H1 (cell line): ENCODE results near the gene PFKFB3. TPM values are rescaled to one million over a fixed set of nuclear protein-coding genes. Genes with fewer than 3 reads are reported as not detected.

Experiments used
- CTCF ChIA-PET: fragments of 300-600 bp; sonication (Branson Sonifier 250); formaldehyde crosslinking; loops from one replicate; lab custom pipeline; 2021; ENCODE audit not compliant: partially characterized antibody; lab: Charles Lee
- POLR2A ChIA-PET: fragments of 300-600 bp; sonication (Branson Sonifier 250); formaldehyde crosslinking; loops from one replicate; lab custom pipeline; 2021; ENCODE audit warnings: inconsistent platforms; ENCODE audit not compliant: partially characterized antibody; lab: Charles Lee
- DNase-seq, 2 experiments: peaks; one replicate each; pipeline versions ENCODE4 v3.0.0 to v3.0.0-alpha.2; 2010 to 2022; ENCODE audit warnings: low spot score in 2 of 2, low read depth in 1 of 2, mixed read lengths in 1 of 2
- FAIRE-seq: peaks from 2 replicates; lab custom pipeline; 2011; peaks lifted over from hg19 to GRCh38; lab: Jason Lieb, UNC
- H2AFZ ChIP-seq: 2 replicates; pipeline ENCODE4 v1.8.1; 2012; ENCODE audit warnings: low read length, inconsistent platforms
- H2AK5ac ChIP-seq: 2 replicates; pipeline ENCODE4 v1.6.1; 2013; ENCODE audit warnings: low read depth, low read length
- H2BK120ac ChIP-seq: replicated peaks from 2 replicates; pipeline ENCODE3; 2013; ENCODE audit warnings: low read depth, low read length, inconsistent platforms
- H2BK12ac ChIP-seq: 2 replicates; pipeline ENCODE4 v1.6.1; 2013; ENCODE audit warnings: low read depth, low read length
- H2BK15ac ChIP-seq: 2 replicates; pipeline ENCODE4 v1.6.1; 2013; ENCODE audit warnings: low read length
- H2BK20ac ChIP-seq: 2 replicates; pipeline ENCODE4 v1.6.1; 2013; ENCODE audit warnings: low read length
- H2BK5ac ChIP-seq: 2 replicates; pipeline ENCODE4 v1.6.1; 2013; ENCODE audit warnings: low read depth, low read length
- H3K14ac ChIP-seq: 2 replicates; pipeline ENCODE4 v1.6.1; 2013; ENCODE audit warnings: inconsistent platforms; ENCODE audit not compliant: insufficient read length
- H3K18ac ChIP-seq: 2 replicates; pipeline ENCODE4 v1.6.1; 2013; ENCODE audit warnings: low read length; ENCODE audit errors: extremely low read depth
- H3K23ac ChIP-seq: 2 replicates; pipeline ENCODE4 v1.6.1; 2013; ENCODE audit warnings: inconsistent platforms; ENCODE audit not compliant: insufficient read length
- H3K23me2 ChIP-seq: 2 replicates; pipeline ENCODE4 v1.6.1; 2013; ENCODE audit warnings: low read depth, low read length
- H3K27ac ChIP-seq: 2 replicates; pipeline ENCODE4 v1.6.1; 2011; ENCODE audit warnings: low read depth, low read length, inconsistent platforms
- H3K27me3 ChIP-seq, 4 experiments: replicated peaks in 1 of 4; 1 replicate in 1 of 4; 2 replicates in 3 of 4; pipeline versions ENCODE4 v1.6.1 to v1.8.1; 2011 to 2013; ENCODE audit warnings: low read length in 3 of 4, mild to moderate bottlenecking in 3 of 4, inconsistent platforms in 2 of 4, mixed read lengths in 2 of 4, moderate library complexity in 1 of 4; ENCODE audit not compliant: control insufficient read depth in 3 of 4, insufficient read depth in 3 of 4; ENCODE audit errors: extremely low read depth in 1 of 4
- H3K36me3 ChIP-seq, 4 experiments: 2 replicates each; pipeline versions ENCODE4 v1.6.1 to v1.8.1; 2011 to 2013; ENCODE audit warnings: mild to moderate bottlenecking in 4 of 4, low read length in 3 of 4, moderate library complexity in 2 of 4, control low read depth in 1 of 4, inconsistent platforms in 1 of 4; ENCODE audit not compliant: insufficient read depth in 4 of 4, control insufficient read depth in 2 of 4
- H3K4ac ChIP-seq: replicated peaks from 2 replicates; pipeline ENCODE3; 2013; ENCODE audit warnings: low read length, low read depth, mixed read lengths, inconsistent platforms; ENCODE audit not compliant: insufficient read length
- H3K4me1 ChIP-seq, 4 experiments: replicated peaks in 1 of 4; 1 replicate in 1 of 4; 2 replicates in 3 of 4; pipeline versions ENCODE4 v1.6.1 to v1.8.1; 2011 to 2013; ENCODE audit warnings: low read length in 3 of 4, inconsistent platforms in 2 of 4, mixed read lengths in 1 of 4; ENCODE audit not compliant: insufficient read depth in 4 of 4, control insufficient read depth in 3 of 4
- H3K4me2 ChIP-seq, 2 experiments: 2 replicates each; pipeline versions ENCODE4 v1.6.1 to v1.8.1; 2011 to 2013; ENCODE audit warnings: low read depth in 2 of 2, low read length in 2 of 2, control low read depth in 1 of 2, inconsistent platforms in 1 of 2, mild to moderate bottlenecking in 1 of 2; ENCODE audit not compliant: insufficient read depth in 1 of 2
- H3K4me3 ChIP-seq, 4 experiments: fragments of 200-600, 300-600 bp in 1 of 4; sonication (generic), shearing (Covaris generic), sonication (Bioruptor Twin) in 1 of 4; 2 replicates each; pipeline versions ENCODE4 v1.5.1 to v1.8.1; 2011 to 2016; ENCODE audit warnings: low read length in 4 of 4, low read depth in 3 of 4, control low read depth in 2 of 4, inconsistent platforms in 2 of 4, mild to moderate bottlenecking in 2 of 4, mixed read lengths in 1 of 4, moderate library complexity in 1 of 4; ENCODE audit not compliant: insufficient read depth in 2 of 4; ENCODE audit errors: extremely low read depth in 1 of 4
- H3K56ac ChIP-seq: replicated peaks from 2 replicates; pipeline ENCODE3; 2013; ENCODE audit warnings: low read depth, mild to moderate bottlenecking, mixed read lengths, low read length, inconsistent platforms; ENCODE audit not compliant: insufficient read length
- H3K79me1 ChIP-seq: 2 replicates; pipeline ENCODE4 v1.6.1; 2013; ENCODE audit warnings: low read depth, low read length, control low read depth
- H3K79me2 ChIP-seq, 2 experiments: 2 replicates each; pipeline versions ENCODE4 v1.6.1 to v1.8.1; 2012 to 2013; ENCODE audit warnings: low read length in 2 of 2, mild to moderate bottlenecking in 2 of 2, inconsistent platforms in 1 of 2; ENCODE audit not compliant: insufficient read depth in 2 of 2, control insufficient read depth in 1 of 2
- H3K9ac ChIP-seq, 4 experiments: replicated peaks in 1 of 4; 1 replicate in 1 of 4; 2 replicates in 3 of 4; pipeline versions ENCODE4 v1.6.1 to v1.8.1; 2011 to 2013; ENCODE audit warnings: low read depth in 3 of 4, low read length in 3 of 4, control low read depth in 2 of 4, mild to moderate bottlenecking in 2 of 4, moderate library complexity in 2 of 4, inconsistent platforms in 1 of 4; ENCODE audit errors: extremely low read depth in 1 of 4
- H3K9me3 ChIP-seq, 2 experiments: 2 replicates each; pipeline versions ENCODE4 v1.6.1 to v1.8.1; 2012 to 2013; ENCODE audit warnings: mild to moderate bottlenecking in 2 of 2, moderate library complexity in 2 of 2, control low read depth in 1 of 2, inconsistent platforms in 1 of 2, low read depth in 1 of 2, low read length in 1 of 2, mixed read lengths in 1 of 2; ENCODE audit not compliant: insufficient read depth in 2 of 2
- H4K20me1 ChIP-seq, 2 experiments: replicated peaks in 1 of 2; 2 replicates each; pipeline versions ENCODE3 to v1.8.1; 2011 to 2013; ENCODE audit warnings: inconsistent platforms in 2 of 2, low read length in 2 of 2, mild to moderate bottlenecking in 1 of 2; ENCODE audit not compliant: insufficient read depth in 2 of 2, control insufficient read depth in 1 of 2
- H4K5ac ChIP-seq: 2 replicates; pipeline ENCODE4 v1.6.1; 2013; ENCODE audit warnings: low read length, low read depth, mixed read lengths, inconsistent platforms; ENCODE audit not compliant: insufficient read length
- H4K8ac ChIP-seq: 2 replicates; pipeline ENCODE4 v1.8.0; 2013; ENCODE audit warnings: mild to moderate bottlenecking, moderate library complexity, low read length, inconsistent platforms; ENCODE audit not compliant: insufficient read depth; ENCODE audit errors: extremely low read depth
- H4K91ac ChIP-seq: replicated peaks from 2 replicates; pipeline ENCODE3; 2013; ENCODE audit warnings: low read length, mixed read lengths, inconsistent platforms; ENCODE audit not compliant: insufficient read length
- ATF2 ChIP-seq: IDR thresholded peaks from 2 replicates; pipeline ENCODE4 v1.6.1; 2012; ENCODE audit warnings: low read length, inconsistent platforms
- CTCF ChIP-seq, 3 experiments: IDR thresholded peaks; 1 replicate in 2 of 3; 2 replicates in 1 of 3; pipeline versions ENCODE4 v1.5.1 to v1.6.1; 2011; ENCODE audit warnings: low read length in 3 of 3, mild to moderate bottlenecking in 3 of 3, inconsistent platforms in 2 of 3, low read depth in 1 of 3, moderate library complexity in 1 of 3; ENCODE audit not compliant: insufficient read depth in 1 of 3; ENCODE audit errors: control extremely low read depth in 1 of 3
- EP300 ChIP-seq, 2 experiments: IDR thresholded peaks; 1 replicate in 1 of 2; 2 replicates in 1 of 2; pipeline ENCODE4 v1.6.1; 2011 to 2012; ENCODE audit warnings: low read depth in 2 of 2, low read length in 2 of 2, mild to moderate bottlenecking in 2 of 2, borderline replicate concordance in 1 of 2, inconsistent platforms in 1 of 2, moderate library complexity in 1 of 2
- JUND ChIP-seq: IDR thresholded peaks from 2 replicates; pipeline ENCODE4 v1.6.1; 2011; ENCODE audit warnings: mild to moderate bottlenecking, improper control_type of control experiment, low read length
- KDM4A ChIP-seq: IDR thresholded peaks from one replicate; pipeline ENCODE4 v1.7.1; 2012; ENCODE audit warnings: low read depth, mild to moderate bottlenecking, moderate library complexity, low read length, inconsistent platforms; ENCODE audit not compliant: severe bottlenecking
- SP2 ChIP-seq: IDR thresholded peaks from 2 replicates; pipeline ENCODE4 v1.6.1; 2012; ENCODE audit warnings: mild to moderate bottlenecking, low read length, inconsistent platforms
- WGBS, 2 experiments: shearing (Covaris generic) in 1 of 2; methylation state at CpG; one replicate each; pipeline versions ENCODE4 v1.1.6 to v1.1.7; 2013 to 2015; ENCODE audit warnings: low lambda C conversion rate in 2 of 2, mixed read lengths in 2 of 2, inconsistent platforms in 1 of 2, low coverage in 1 of 2, missing lambda C conversion rate in 1 of 2; ENCODE audit not compliant: insufficient replicate concordance in 2 of 2, insufficient coverage in 1 of 2, insufficient read length in 1 of 2; ENCODE audit errors: extremely low coverage in 1 of 2, missing lambda C conversion rate in 1 of 2; 5-methylcytosine and 5-hydroxymethylcytosine counted together
- polyA plus RNA-seq, 7 experiments: library from polyadenylated mRNA; depleted of rRNA in 3 of 7; stranded (reverse) in 5 of 7; unstranded in 2 of 7; fragments of >200 nt in 5 of 7; fragments of 200-250 nt in 2 of 7; gene quantifications; 1 replicate in 5 of 7; 2 replicates in 1 of 7; 4 replicates in 1 of 7; pipeline versions ENCODE4 v1.2.1 to v1.2.3, GENCODE V29; 2011 to 2013; ENCODE audit warnings: missing spikeins in 2 of 7, mixed read lengths in 2 of 7
- total RNA-seq: library from RNA; stranded (reverse); fragmentation: NEBNext Ultra II Directional; extraction: Animal tissue kit (Norgen Biotek cat#: 25700); gene quantifications from 2 replicates; pipeline ENCODE4 v1.2.1, GENCODE V29; 2021

Gene PFKFB3
- total and polyA plus RNA-seq, 2 of the 8 experiments (the other 6 are each of a cell fraction or from before 2014, with no cell fraction given) = 15.6 to 32.0 TPM

- Histone ChIP-seq H3K23me2 (peaks cover 7% of the 10 kb centered on the region; the same call in 1 of the 2 replicates), H4K91ac (no peak overlapping the region), H2BK120ac (no peak overlapping the region), H3K79me1 (peaks cover 22% of the 10 kb centered on the region), H3K36me3 (no peaks in the 10 kb centered on the region), H2BK20ac (no peak overlapping the region), H3K23ac (no peak overlapping the region), H2BK12ac (no peak overlapping the region), H3K9me3 (no peaks in the 10 kb centered on the region), H3K9ac (no peak overlapping the region), H3K56ac (no peak overlapping the region), H2AK5ac (no peak overlapping the region), H3K4me2 (no peak overlapping the region), H4K20me1 (peaks cover 16 to 33% of the 10 kb centered on the region in 2 experiments), H3K79me2 (peaks cover 0 to 60% of the 10 kb centered on the region in 2 experiments; a peak in 3 of 4 replicates), H4K8ac (no peak overlapping the region), H2BK5ac (no peak overlapping the region), H3K4ac (no peak overlapping the region), H3K27ac (no peak overlapping the region), H2AFZ (no peak overlapping the region), H3K4me3 (no peak overlapping the region), H3K27me3 (no peaks in the 10 kb centered on the region; a peak in 1 of 7 replicates), H3K14ac (no peak overlapping the region), H2BK15ac (no peak overlapping the region), H3K4me1 (peaks cover 3 to 16% (median 10%) of the 10 kb centered on the region in 4 experiments), H3K18ac (no peak overlapping the region), H4K5ac (no peak overlapping the region)
- WGBS, 2 experiments = 86% methylated on average over 4 of the region's 4 CpGs; no CpG with 5 or more reads in 1 of the 2 experiments
- TF ChIP-seq ATF2 (no peak), KDM4A (no peak), SP2 (no peak), CTCF (IDR thresholded peaks at IDR 0.05; ENCODE audit: control extremely low read depth in 1 of 3, insufficient read depth in 1 of 3, low read depth in 1 of 3, low read length in 3 of 3) (no peak), EP300 (IDR thresholded peaks at IDR 0.05; ENCODE audit: borderline replicate concordance in 1 of 2, low read depth in 2 of 2, low read length in 2 of 2) (no peak), JUND (no peak)
- CTCF ChIA-PET = interaction anchor here (0.6 to 1.4 kb wide), 4 partner anchors 11 to 353 kb away, joined by 3 to 7 read pairs (median 4); no protein-coding TSS in a partner anchor
- no peak for FAIRE-seq
- no peak for DNase-seq
- POLR2A ChIA-PET = interaction anchor here (0.8 to 1.4 kb wide), 2 partner anchors 9 to 44 kb away, joined by 3 read pairs; no protein-coding TSS in a partner anchor
Observed at GRCh38 chr10:6207658-6208057, 4.9 kb downstream of the PFKFB3 start.
